Uterus (tissue), 2 donors: ENCODE measurements around the gene CLPTM1L.

Experiments used
- POLR2A ChIP-seq, 2 donors: fragments of 450-650 bp; IDR thresholded peaks; one replicate each; pipeline ENCODE4 v1.6.1; 2016; ENCODE audit warnings: antibody characterized with exemption in 2 of 2, mild to moderate bottlenecking in 1 of 2, moderate library complexity in 1 of 2
- TF ChIP-seq, protein P1 (sequence below), 4 experiments: fragments of 200-600 bp in 2 of 4; fragments of 450-650 bp in 2 of 4; sonication (generic) in 2 of 4; IDR thresholded peaks; one replicate each; pipeline ENCODE4 v1.5.1; 2016 to 2019; ENCODE audit warnings: antibody characterized with exemption in 4 of 4, mild to moderate bottlenecking in 2 of 4, moderate library complexity in 1 of 4

GRCh38 chr5:1386274-1386717, 41.4 kb upstream of the CLPTM1L start:
- TF ChIP-seq, protein P1, sequence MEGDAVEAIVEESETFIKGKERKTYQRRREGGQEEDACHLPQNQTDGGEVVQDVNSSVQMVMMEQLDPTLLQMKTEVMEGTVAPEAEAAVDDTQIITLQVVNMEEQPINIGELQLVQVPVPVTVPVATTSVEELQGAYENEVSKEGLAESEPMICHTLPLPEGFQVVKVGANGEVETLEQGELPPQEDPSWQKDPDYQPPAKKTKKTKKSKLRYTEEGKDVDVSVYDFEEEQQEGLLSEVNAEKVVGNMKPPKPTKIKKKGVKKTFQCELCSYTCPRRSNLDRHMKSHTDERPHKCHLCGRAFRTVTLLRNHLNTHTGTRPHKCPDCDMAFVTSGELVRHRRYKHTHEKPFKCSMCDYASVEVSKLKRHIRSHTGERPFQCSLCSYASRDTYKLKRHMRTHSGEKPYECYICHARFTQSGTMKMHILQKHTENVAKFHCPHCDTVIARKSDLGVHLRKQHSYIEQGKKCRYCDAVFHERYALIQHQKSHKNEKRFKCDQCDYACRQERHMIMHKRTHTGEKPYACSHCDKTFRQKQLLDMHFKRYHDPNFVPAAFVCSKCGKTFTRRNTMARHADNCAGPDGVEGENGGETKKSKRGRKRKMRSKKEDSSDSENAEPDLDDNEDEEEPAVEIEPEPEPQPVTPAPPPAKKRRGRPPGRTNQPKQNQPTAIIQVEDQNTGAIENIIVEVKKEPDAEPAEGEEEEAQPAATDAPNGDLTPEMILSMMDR (IDR thresholded peaks at IDR 0.05) = no peak
- TF ChIP-seq POLR2A (IDR thresholded peaks at IDR 0.05) = no peak
